DND-41 (cell line): Measurements from ENCODE around the gene CDC42EP1.

Experiments used
- EZH2 ChIP-seq: IDR thresholded peaks from 3 replicates; pipeline ENCODE4 v1.6.1; 2012; ENCODE audit warnings: borderline replicate concordance, low read depth, mild to moderate bottlenecking, moderate library complexity, low read length, inconsistent platforms; ENCODE audit not compliant: severe bottlenecking
- TF ChIP-seq, protein P1 (sequence below): IDR thresholded peaks from 2 replicates; pipeline ENCODE4 v1.5.1; 2012; ENCODE audit warnings: borderline replicate concordance, low read length, moderate library complexity, mild to moderate bottlenecking; ENCODE audit not compliant: poor library complexity, severe bottlenecking; ENCODE audit errors: extremely low read depth

DNA sequence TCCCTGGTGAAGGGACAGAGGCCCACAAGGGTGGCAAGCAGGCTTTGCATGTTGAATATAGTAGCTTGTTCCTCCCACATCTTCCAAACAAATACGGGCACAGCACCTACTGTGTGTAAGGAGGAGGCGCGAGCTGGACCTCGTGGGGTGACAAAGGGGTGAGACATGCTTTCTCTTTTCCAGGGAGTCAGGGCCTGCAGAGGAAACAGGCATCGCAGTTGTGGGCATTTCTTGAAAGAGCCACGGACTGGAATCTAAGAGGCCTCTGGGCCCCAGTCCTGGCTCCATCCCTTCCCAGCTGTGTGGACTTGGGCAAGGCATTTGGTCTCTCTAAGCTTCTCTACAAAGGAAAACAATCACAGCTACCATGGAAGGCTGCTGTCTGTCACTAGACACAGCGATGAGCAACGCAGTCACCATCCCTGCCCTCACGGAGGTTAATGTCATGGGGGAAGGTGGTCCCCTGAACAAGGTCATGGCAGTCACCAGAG is 13.0 kb upstream of the CDC42EP1 start:
- TF ChIP-seq, protein P1, sequence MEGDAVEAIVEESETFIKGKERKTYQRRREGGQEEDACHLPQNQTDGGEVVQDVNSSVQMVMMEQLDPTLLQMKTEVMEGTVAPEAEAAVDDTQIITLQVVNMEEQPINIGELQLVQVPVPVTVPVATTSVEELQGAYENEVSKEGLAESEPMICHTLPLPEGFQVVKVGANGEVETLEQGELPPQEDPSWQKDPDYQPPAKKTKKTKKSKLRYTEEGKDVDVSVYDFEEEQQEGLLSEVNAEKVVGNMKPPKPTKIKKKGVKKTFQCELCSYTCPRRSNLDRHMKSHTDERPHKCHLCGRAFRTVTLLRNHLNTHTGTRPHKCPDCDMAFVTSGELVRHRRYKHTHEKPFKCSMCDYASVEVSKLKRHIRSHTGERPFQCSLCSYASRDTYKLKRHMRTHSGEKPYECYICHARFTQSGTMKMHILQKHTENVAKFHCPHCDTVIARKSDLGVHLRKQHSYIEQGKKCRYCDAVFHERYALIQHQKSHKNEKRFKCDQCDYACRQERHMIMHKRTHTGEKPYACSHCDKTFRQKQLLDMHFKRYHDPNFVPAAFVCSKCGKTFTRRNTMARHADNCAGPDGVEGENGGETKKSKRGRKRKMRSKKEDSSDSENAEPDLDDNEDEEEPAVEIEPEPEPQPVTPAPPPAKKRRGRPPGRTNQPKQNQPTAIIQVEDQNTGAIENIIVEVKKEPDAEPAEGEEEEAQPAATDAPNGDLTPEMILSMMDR = no peak
- no peak for TF ChIP-seq EZH2
